ENCODE measurements around the gene SERPINA12. TPM values are rescaled to one million over a fixed set of nuclear protein-coding genes. Genes with fewer than 3 reads are reported as not detected.
A peak's percentile ranks its signal among the peaks of the same experiment; 100 is the strongest.

The SERPINA12 gene
- polyA plus RNA-seq, 1 donor (not counting 4 experiments of a cell fraction or from before 2014, with no cell fraction given) = 0.26 TPM

DNA sequence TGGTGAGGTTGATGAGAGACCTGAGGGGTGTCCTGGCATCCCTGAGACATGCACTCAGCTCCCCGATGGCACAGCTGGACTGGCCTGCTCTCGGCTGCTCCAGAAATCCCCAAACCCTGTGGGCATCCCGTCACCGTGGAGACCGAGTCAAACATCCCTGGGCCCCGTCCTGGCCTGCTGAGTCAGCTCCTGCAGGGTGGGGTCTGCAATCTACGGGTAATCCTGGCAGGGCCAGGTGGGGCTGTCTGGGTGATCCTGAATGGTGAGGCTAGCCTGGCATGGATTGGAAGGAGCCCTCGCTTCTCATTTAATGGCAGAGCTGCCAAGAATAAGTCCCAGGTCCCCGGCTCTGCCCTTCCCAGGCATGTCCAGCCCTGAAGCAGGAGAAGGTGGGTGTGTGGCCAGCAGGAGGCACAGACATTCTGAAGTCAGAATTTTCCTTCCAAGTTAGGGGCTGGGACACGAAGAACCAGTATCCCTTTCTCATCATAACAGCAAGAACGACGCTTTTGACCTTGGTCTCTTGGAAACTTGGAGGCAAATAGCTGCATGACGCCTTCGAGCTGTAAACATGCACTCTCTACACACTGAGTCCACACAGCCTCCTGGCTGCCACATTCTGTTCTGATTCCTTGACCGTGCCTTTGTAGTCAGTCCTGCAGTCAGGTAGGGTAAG, 34.3 kb upstream of the SERPINA12 start:
- dilution Hi-C loops (cut with MboI; ENCODE audit: extremely low pct_ligation_motif_present, low sequenced_read_pairs) = no loop called here
- Histone ChIP-seq H3K27me3 (ENCODE audit: control insufficient read depth, extremely low read depth, insufficient read depth, low read length) (no peaks in the 10 kb centered on the region), H3K9me3 (ENCODE audit: control insufficient read depth, low read depth, low read length) (no peaks in the 10 kb centered on the region), H4K20me1 (ENCODE audit: control insufficient read depth, extremely low read depth, insufficient read depth, low read length) (no peaks in the 10 kb centered on the region), H3K79me2 (ENCODE audit: control insufficient read depth, insufficient read depth, low read length) (no peaks in the 10 kb centered on the region), H3K4me1 (ENCODE audit: control insufficient read depth, extremely low read depth, insufficient read depth, low read length) (peaks cover 22% of the 10 kb centered on the region), H3K4me2 (ENCODE audit: control insufficient read depth, extremely low read depth, insufficient read depth, low read depth, low read length) (peak overlapping the region; percentile 65), H3K9ac (ENCODE audit: control insufficient read depth, extremely low read depth, insufficient read depth, low read length) (peak overlapping the region; percentile 41), H2AFZ (ENCODE audit: control insufficient read depth, low read length) (peak overlapping the region; percentile 71), H3K27ac (ENCODE audit: control insufficient read depth, insufficient read depth, low read length) (peak overlapping the region; percentile 65), H3K9me1 (ENCODE audit: control insufficient read depth, extremely low read depth, insufficient read depth, low read length) (no peaks in the 10 kb centered on the region), H3K4me3 (ENCODE audit: control insufficient read depth in 2 of 3, extremely low read depth in 1 of 3, insufficient read depth in 2 of 3, low read depth in 1 of 3, low read length in 3 of 3) (no peak overlapping the region), H3K36me3 (ENCODE audit: control insufficient read depth in 2 of 2, extremely low read depth in 1 of 2, insufficient read depth in 2 of 2, low read length in 2 of 2) (no peaks in the 10 kb centered on the region)
- peak; percentile 40 for DNase-seq (ENCODE audit: low read depth, low spot score)
- FAIRE-seq = no peak
- TF ChIP-seq, protein P1, sequence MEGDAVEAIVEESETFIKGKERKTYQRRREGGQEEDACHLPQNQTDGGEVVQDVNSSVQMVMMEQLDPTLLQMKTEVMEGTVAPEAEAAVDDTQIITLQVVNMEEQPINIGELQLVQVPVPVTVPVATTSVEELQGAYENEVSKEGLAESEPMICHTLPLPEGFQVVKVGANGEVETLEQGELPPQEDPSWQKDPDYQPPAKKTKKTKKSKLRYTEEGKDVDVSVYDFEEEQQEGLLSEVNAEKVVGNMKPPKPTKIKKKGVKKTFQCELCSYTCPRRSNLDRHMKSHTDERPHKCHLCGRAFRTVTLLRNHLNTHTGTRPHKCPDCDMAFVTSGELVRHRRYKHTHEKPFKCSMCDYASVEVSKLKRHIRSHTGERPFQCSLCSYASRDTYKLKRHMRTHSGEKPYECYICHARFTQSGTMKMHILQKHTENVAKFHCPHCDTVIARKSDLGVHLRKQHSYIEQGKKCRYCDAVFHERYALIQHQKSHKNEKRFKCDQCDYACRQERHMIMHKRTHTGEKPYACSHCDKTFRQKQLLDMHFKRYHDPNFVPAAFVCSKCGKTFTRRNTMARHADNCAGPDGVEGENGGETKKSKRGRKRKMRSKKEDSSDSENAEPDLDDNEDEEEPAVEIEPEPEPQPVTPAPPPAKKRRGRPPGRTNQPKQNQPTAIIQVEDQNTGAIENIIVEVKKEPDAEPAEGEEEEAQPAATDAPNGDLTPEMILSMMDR (optimal IDR thresholded peaks at IDR 0.05 in 1 of 3, IDR thresholded peaks at IDR 0.05 in 1 of 3, conservative IDR thresholded peaks at IDR 0.05 in 1 of 3; ENCODE audit: extremely low read depth in 1 of 3, insufficient read depth in 2 of 3, low read length in 3 of 3) = no peak
- no peak for TF ChIP-seq EZH2 (IDR thresholded peaks at IDR 0.05; ENCODE audit: low read length)

DNA sequence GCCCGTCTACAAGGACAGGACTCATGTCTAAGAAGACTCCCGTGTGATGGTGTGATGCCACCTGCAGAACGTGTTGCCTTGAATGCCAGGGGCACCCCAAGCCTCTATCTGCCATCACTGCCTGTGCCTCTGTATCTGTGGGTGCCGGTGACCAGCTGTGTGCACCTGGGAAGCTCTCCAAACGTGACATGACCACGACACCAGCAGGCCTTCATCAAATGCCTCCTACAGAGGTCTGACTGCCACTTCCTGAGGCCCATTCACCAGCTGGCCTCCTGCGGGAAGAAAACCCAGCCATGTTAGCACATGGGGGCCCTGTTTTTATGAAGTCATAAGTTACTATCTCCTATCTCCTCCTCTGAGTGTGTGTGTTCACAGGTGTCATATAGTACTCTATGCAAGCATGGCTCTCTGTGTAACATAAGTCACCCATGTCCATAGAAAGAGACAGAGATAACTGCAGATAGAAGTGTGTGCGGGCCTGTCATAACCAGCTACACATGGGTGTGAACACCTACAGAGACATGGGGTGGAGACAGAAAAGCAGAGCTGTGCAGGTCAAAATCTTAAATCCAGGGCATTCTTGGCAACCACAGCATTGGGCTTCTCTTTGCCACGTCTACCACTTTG, 33.7 kb upstream of the SERPINA12 start:
- peak overlapping the region; percentile 71 for H2AFZ ChIP-seq (ENCODE audit: control insufficient read depth, low read length)
- peak overlapping the region; percentile 65 for H3K27ac ChIP-seq (ENCODE audit: control insufficient read depth, insufficient read depth, low read length)
- H3K9me3 ChIP-seq (ENCODE audit: control insufficient read depth, low read depth, low read length) = no peaks in the 10 kb centered on the region
- FAIRE-seq (peak; percentile 58), DNase-seq (ENCODE audit: low read depth, low spot score) (no peak)
- dilution Hi-C loops (cut with MboI; ENCODE audit: extremely low pct_ligation_motif_present, low sequenced_read_pairs) = no loop called here
- H3K9ac ChIP-seq (ENCODE audit: control insufficient read depth, extremely low read depth, insufficient read depth, low read length) = peak overlapping the region; percentile 41
- H3K4me3 ChIP-seq (ENCODE audit: control insufficient read depth in 2 of 3, extremely low read depth in 1 of 3, insufficient read depth in 2 of 3, low read depth in 1 of 3, low read length in 3 of 3) = no peak overlapping the region
- no peaks in the 10 kb centered on the region for H4K20me1 ChIP-seq (ENCODE audit: control insufficient read depth, extremely low read depth, insufficient read depth, low read length)
- H3K36me3 ChIP-seq (ENCODE audit: control insufficient read depth in 2 of 2, extremely low read depth in 1 of 2, insufficient read depth in 2 of 2, low read length in 2 of 2) = no peaks in the 10 kb centered on the region
- peaks cover 22% of the 10 kb centered on the region for H3K4me1 ChIP-seq (ENCODE audit: control insufficient read depth, extremely low read depth, insufficient read depth, low read length)
- H3K79me2 ChIP-seq (ENCODE audit: control insufficient read depth, insufficient read depth, low read length) = no peaks in the 10 kb centered on the region
- H3K4me2 ChIP-seq (ENCODE audit: control insufficient read depth, extremely low read depth, insufficient read depth, low read depth, low read length) = peak overlapping the region; percentile 65
- TF ChIP-seq, protein P1 (optimal IDR thresholded peaks at IDR 0.05 in 1 of 3, IDR thresholded peaks at IDR 0.05 in 1 of 3, conservative IDR thresholded peaks at IDR 0.05 in 1 of 3; ENCODE audit: extremely low read depth in 1 of 3, insufficient read depth in 2 of 3, low read length in 3 of 3) = no peak
- TF ChIP-seq EZH2 (IDR thresholded peaks at IDR 0.05; ENCODE audit: low read length) = no peak
- no peaks in the 10 kb centered on the region for H3K27me3 ChIP-seq (ENCODE audit: control insufficient read depth, extremely low read depth, insufficient read depth, low read length)
- H3K9me1 ChIP-seq (ENCODE audit: control insufficient read depth, extremely low read depth, insufficient read depth, low read length) = no peaks in the 10 kb centered on the region

Measured in keratinocyte (primary cell).